Activated CD4-positive, alpha-beta T cell treated with anti-CD3 and anti-CD28 coated beads, Interleukin-2, amount 10 ng/mL, durations not matched to agents 7 days and 5 days (primary cell): ENCODE data around the gene COL8A2. TPM values are rescaled to one million over a fixed set of nuclear protein-coding genes. Genes with fewer than 3 reads are reported as not detected.

Source experiments
- CTCF ChIA-PET: fragments of 350-600 bp; sonication (Branson Sonifier 250); formaldehyde crosslinking; loops from one replicate; lab custom pipeline; 2021; ENCODE audit warnings: antibody characterized with exemption; lab: Charles Lee
- POLR2A ChIA-PET: fragments of 350-600 bp; sonication (Branson Sonifier 250); formaldehyde crosslinking; loops from one replicate; lab custom pipeline; 2021; ENCODE audit warnings: antibody characterized with exemption; lab: Charles Lee
- DNase-seq: peaks from one replicate; pipeline ENCODE4 v3.0.0-alpha.2; 2020
- H3K27ac Mint-ChIP-seq: one replicate; pipeline ENCODE4 v1.8.0; 2021; ENCODE audit warnings: mild to moderate bottlenecking, moderate library complexity, mixed read lengths
- H3K27me3 Mint-ChIP-seq: one replicate; pipeline ENCODE4 v1.8.0; 2021; ENCODE audit warnings: mixed read lengths
- H3K36me3 Mint-ChIP-seq: one replicate; pipeline ENCODE4 v1.8.0; 2021; ENCODE audit warnings: low read depth, mixed read lengths
- H3K4me1 Mint-ChIP-seq: one replicate; pipeline ENCODE4 v1.8.0; 2021; ENCODE audit warnings: mixed read lengths
- H3K4me3 Mint-ChIP-seq: one replicate; pipeline ENCODE4 v1.8.0; 2021; ENCODE audit warnings: mild to moderate bottlenecking, moderate library complexity, mixed read lengths
- H3K9me3 Mint-ChIP-seq: one replicate; pipeline ENCODE4 v1.8.0; 2021; ENCODE audit warnings: mixed read lengths
- total RNA-seq, 2 experiments: library from RNA; stranded (reverse); gene quantifications; one replicate each; pipeline ENCODE4 v1.2.3, GENCODE V29; 2021

Gene COL8A2
- total RNA-seq, 2 experiments from 2014 or later: not detected

DNA sequence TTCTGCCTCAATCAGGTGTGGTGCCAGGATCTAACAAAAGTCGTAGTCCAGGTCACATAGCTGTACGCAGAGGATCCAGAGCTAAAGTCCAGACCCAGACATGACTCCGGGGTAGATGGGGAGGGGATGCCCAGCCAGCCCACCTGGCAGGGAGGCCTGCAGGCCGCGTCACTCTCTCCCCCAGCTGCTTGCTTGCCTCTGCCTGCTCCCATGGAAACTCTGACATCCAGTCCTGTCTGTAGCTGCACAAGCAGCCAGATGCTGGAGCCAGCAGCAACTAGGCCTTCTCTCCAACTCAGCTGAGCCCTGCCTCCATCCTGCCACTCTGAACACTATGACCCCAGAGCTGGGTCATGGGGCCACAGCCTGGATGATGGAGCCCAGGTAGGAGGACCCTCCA is 8.1 kb downstream of the COL8A2 start:
- no peak for DNase-seq
- POLR2A ChIA-PET: no interaction called here
- Mint-ChIP-seq H3K4me3 (no peak overlapping the region), H3K9me3 (no peaks in the 10 kb centered on the region), H3K27me3 (peaks cover 2% of the 10 kb centered on the region), H3K27ac (no peak overlapping the region), H3K36me3 (no peaks in the 10 kb centered on the region), H3K4me1 (no peaks in the 10 kb centered on the region)
- CTCF ChIA-PET: interaction anchor here (0.6 to 3.2 kb wide), 6 partner anchors 13 to 32 kb away, joined by 3 to 12 read pairs (median 4); no protein-coding TSS in a partner anchor

- ChIA-PET CTCF (interaction anchor here (1.0 to 1.8 kb wide), 4 partner anchors 9 to 72 kb away, joined by 3 to 7 read pairs (median 4); no protein-coding TSS in a partner anchor), POLR2A (no interaction called here)
- Mint-ChIP-seq H3K27me3 (peaks cover 2% of the 10 kb centered on the region), H3K4me3 (no peak overlapping the region), H3K4me1 (peaks cover 9% of the 10 kb centered on the region), H3K36me3 (no peaks in the 10 kb centered on the region), H3K9me3 (no peaks in the 10 kb centered on the region), H3K27ac (no peak overlapping the region)
- no peak for DNase-seq
Observed at GRCh38 chr1:36115931-36116330, 9.1 kb downstream of the COL8A2 start.

- Mint-ChIP-seq H3K4me3 (no peak overlapping the region), H3K27ac (no peak overlapping the region), H3K27me3 (peaks cover 2% of the 10 kb centered on the region), H3K4me1 (peaks cover 13% of the 10 kb centered on the region), H3K36me3 (no peaks in the 10 kb centered on the region), H3K9me3 (no peaks in the 10 kb centered on the region)
- POLR2A ChIA-PET: no interaction called here
- no peak for DNase-seq
- CTCF ChIA-PET: interaction anchor here (1.0 to 1.3 kb wide), 3 partner anchors 9 to 73 kb away, joined by 3 to 7 read pairs (median 4); no protein-coding TSS in a partner anchor
Observed at GRCh38 chr1:36115200-36115669, 9.8 kb downstream of the COL8A2 start.

DNA sequence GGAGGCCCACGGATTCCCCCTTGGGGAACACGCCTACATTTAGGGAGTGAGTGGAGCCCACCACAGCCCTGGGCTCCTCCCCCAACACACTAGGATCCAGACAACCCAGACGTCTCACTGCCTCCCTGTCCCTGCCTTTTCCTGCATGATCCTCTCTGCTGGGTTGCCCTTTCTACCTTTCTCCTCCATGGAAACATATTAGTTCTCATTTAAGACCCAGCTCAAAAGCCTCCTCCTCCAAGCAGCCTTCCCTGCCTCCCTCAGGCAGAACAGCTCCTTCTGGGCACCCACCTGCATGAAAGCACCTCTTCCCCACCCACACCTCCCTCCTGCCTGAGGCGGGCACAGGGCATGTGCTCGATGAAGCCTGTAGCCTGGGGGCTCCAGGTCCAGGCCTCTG is 10.7 kb downstream of the COL8A2 start:
- Mint-ChIP-seq H3K27ac (no peak overlapping the region), H3K36me3 (no peaks in the 10 kb centered on the region), H3K9me3 (no peaks in the 10 kb centered on the region), H3K4me1 (peaks cover 17% of the 10 kb centered on the region), H3K27me3 (peaks cover 2% of the 10 kb centered on the region), H3K4me3 (no peak overlapping the region)
- no peak for DNase-seq
- POLR2A ChIA-PET: no interaction called here
- CTCF ChIA-PET: no interaction called here

DNA sequence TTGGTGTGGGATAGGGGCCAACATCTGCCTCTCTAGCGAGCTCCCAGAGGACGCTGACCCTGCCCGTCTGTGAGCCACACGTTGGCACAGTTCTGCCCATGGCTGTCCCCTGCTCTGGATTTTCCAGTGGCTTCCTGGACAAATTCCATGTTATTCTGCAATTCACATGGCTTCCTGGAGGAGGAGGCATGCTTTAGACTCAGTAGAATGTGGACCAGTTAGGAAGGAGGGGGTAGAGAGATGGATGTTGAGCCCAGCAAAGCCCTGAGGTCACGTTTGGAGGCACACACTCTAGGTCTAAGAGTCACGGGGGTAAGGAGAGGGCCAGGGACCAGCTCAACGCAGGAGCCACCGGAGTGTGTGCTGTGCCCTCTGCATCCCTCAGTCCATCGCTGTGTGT is 12.2 kb downstream of the COL8A2 start:
- Mint-ChIP-seq H3K36me3 (no peaks in the 10 kb centered on the region), H3K27me3 (peaks cover 2% of the 10 kb centered on the region), H3K9me3 (no peaks in the 10 kb centered on the region), H3K4me3 (no peak overlapping the region), H3K27ac (no peak overlapping the region), H3K4me1 (peaks cover 31% of the 10 kb centered on the region)
- DNase-seq: no peak
- ChIA-PET POLR2A (no interaction called here), CTCF (no interaction called here)

- Mint-ChIP-seq H3K36me3 (no peaks in the 10 kb centered on the region), H3K9me3 (no peaks in the 10 kb centered on the region), H3K27ac (peak overlapping the region; percentile 77), H3K4me3 (no peak overlapping the region), H3K27me3 (no peaks in the 10 kb centered on the region), H3K4me1 (peaks cover 31% of the 10 kb centered on the region)
- ChIA-PET POLR2A (no interaction called here), CTCF (interaction anchor here (0.9 to 2.4 kb wide), 4 partner anchors 11 to 76 kb away, joined by 3 to 12 read pairs (median 4); no protein-coding TSS in a partner anchor)
- DNase-seq: no peak
Observed at GRCh38 chr1:36111151-36111550, 13.9 kb downstream of the COL8A2 start.

- H3K4me1 Mint-ChIP-seq: peaks cover 31% of the 10 kb centered on the region
- no peaks in the 10 kb centered on the region for H3K27me3 Mint-ChIP-seq
- ChIA-PET CTCF (interaction anchor here (1.0 to 2.8 kb wide), 4 partner anchors 9 to 176 kb away, joined by 3 to 15 read pairs (median 12); partner anchors contain the start of gene TRAPPC3), POLR2A (no interaction called here)
- peak; percentile 67 for DNase-seq
- no peaks in the 10 kb centered on the region for H3K36me3 Mint-ChIP-seq
- no peaks in the 10 kb centered on the region for H3K9me3 Mint-ChIP-seq
- H3K27ac Mint-ChIP-seq: peak overlapping the region; percentile 91
- no peak overlapping the region for H3K4me3 Mint-ChIP-seq
Observed at GRCh38 chr1:36109041-36109679, 15.9 kb downstream of the COL8A2 start.

DNA sequence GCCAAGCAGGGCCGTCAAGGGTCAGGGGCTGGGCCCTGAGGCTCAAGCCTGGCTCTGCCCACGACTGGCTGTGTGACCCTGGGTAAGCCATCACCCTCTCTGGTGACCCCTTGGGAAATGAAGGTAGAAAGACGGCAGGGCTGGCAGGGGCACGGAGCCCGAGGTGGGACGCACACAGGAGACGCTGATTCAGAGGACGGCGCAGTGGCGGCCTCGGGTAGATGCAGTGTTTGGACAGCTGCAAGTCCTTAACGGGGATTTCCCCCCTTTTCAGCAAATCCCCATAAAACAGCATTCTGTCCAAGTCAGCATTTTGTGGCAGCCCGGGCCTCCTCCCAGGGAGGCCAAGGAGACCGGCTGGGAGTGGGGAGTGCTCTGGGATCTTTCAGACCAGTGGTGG is 16.7 kb downstream of the COL8A2 start:
- peaks cover 31% of the 10 kb centered on the region for H3K4me1 Mint-ChIP-seq
- DNase-seq: no peak
- no peak overlapping the region for H3K4me3 Mint-ChIP-seq
- no peaks in the 10 kb centered on the region for H3K27me3 Mint-ChIP-seq
- no peaks in the 10 kb centered on the region for H3K9me3 Mint-ChIP-seq
- POLR2A ChIA-PET: no interaction called here
- peak overlapping the region; percentile 82 for H3K27ac Mint-ChIP-seq
- H3K36me3 Mint-ChIP-seq: no peaks in the 10 kb centered on the region
- CTCF ChIA-PET: interaction anchor here (0.6 to 2.8 kb wide), 4 partner anchors 8 to 177 kb away, joined by 3 to 15 read pairs (median 8); partner anchors contain the start of gene TRAPPC3

GRCh38 chr1:36107394-36107793 is 17.6 kb downstream of the COL8A2 start:
- peak overlapping the region; percentile 46 for H3K27ac Mint-ChIP-seq
- H3K4me3 Mint-ChIP-seq: no peak overlapping the region
- H3K4me1 Mint-ChIP-seq: peaks cover 31% of the 10 kb centered on the region
- CTCF ChIA-PET: interaction anchor here (0.6 to 2.0 kb wide), 4 partner anchors 8 to 654 kb away, joined by 3 to 7 read pairs (median 4); no protein-coding TSS in a partner anchor
- no peak for DNase-seq
- H3K36me3 Mint-ChIP-seq: no peaks in the 10 kb centered on the region
- no peaks in the 10 kb centered on the region for H3K27me3 Mint-ChIP-seq
- H3K9me3 Mint-ChIP-seq: no peaks in the 10 kb centered on the region
- POLR2A ChIA-PET: interaction anchor here (0.6 kb wide), 1 partner anchor 182 kb away, joined by 3 read pairs; no protein-coding TSS in a partner anchor

DNA sequence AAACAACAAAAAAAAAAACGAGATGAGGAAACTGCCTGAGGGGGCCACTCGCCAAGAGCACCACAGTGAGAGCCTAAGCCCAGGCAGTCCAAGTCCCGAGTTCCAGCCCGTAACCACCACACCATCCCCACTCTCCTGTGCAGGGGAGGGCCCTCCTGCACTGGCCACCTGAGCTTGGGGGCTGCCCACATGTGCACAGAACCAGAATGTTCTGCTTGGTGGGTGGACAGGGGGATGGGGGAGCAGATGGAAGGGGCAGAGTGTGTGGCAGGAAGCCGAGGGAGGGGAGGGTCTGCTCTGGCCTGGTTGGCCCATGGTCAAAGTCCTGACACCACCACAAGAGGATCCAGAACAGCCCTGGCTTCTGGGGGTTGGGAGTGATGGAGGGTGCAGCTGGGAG is 18.8 kb downstream of the COL8A2 start:
- H3K4me3 Mint-ChIP-seq: no peak overlapping the region
- no peaks in the 10 kb centered on the region for H3K27me3 Mint-ChIP-seq
- H3K36me3 Mint-ChIP-seq: no peaks in the 10 kb centered on the region
- DNase-seq: no peak
- CTCF ChIA-PET: interaction anchor here (1.4 to 2.0 kb wide), 2 partner anchors 10 to 16 kb away, joined by 3 to 7 read pairs; no protein-coding TSS in a partner anchor
- POLR2A ChIA-PET: no interaction called here
- H3K27ac Mint-ChIP-seq: no peak overlapping the region
- H3K9me3 Mint-ChIP-seq: no peaks in the 10 kb centered on the region
- H3K4me1 Mint-ChIP-seq: peaks cover 26% of the 10 kb centered on the region

DNA sequence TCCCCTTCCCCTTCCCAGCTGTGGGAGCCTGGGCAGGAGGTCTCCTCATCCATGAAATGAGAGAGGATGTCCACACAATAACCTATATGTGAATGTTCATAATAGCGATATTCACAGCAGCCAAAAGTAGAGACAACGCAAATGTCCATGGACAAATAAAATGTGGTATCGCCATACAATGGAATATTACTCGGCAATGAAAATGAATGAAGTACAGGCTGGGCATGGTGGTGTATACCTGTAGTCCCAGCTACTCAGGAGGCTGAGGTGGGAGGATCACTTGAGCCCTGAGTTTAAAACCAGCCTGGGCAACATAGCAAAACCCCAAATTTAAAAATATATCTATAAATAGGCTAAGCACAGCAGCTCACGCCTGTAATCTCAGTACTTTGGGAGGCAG is 23.5 kb downstream of the COL8A2 start:
- DNase-seq: no peak
- H3K4me1 Mint-ChIP-seq: peaks cover 3% of the 10 kb centered on the region
- ChIA-PET POLR2A (no interaction called here), CTCF (interaction anchor here (1.3 to 4.6 kb wide), 4 partner anchors 32 to 184 kb away, joined by 3 to 25 read pairs (median 11); partner anchors contain the start of gene TRAPPC3)
- H3K27ac Mint-ChIP-seq: no peak overlapping the region
- no peaks in the 10 kb centered on the region for H3K9me3 Mint-ChIP-seq
- no peak overlapping the region for H3K4me3 Mint-ChIP-seq
- no peaks in the 10 kb centered on the region for H3K36me3 Mint-ChIP-seq
- H3K27me3 Mint-ChIP-seq: no peaks in the 10 kb centered on the region

- POLR2A ChIA-PET: no interaction called here
Observed at GRCh38 chr1:36100376-36100775, 24.6 kb downstream of the COL8A2 start.

More at GRCh38 chr1:36100376-36100775, 24.6 kb downstream of the COL8A2 start:
- Mint-ChIP-seq H3K4me3 (no peak overlapping the region), H3K27me3 (no peaks in the 10 kb centered on the region), H3K27ac (no peak overlapping the region), H3K4me1 (peaks cover 3% of the 10 kb centered on the region), H3K36me3 (no peaks in the 10 kb centered on the region), H3K9me3 (no peaks in the 10 kb centered on the region)
- DNase-seq: no peak
- CTCF ChIA-PET: interaction anchor here (0.6 to 4.6 kb wide), 11 partner anchors 9 to 191 kb away, joined by 3 to 25 read pairs (median 3); partner anchors contain the start of gene TRAPPC3
